Activated T-cell treated with anti-CD3 and anti-CD28 coated beads, Interleukin-2, amount 50 U/mL, for 1 hour (primary cell): ENCODE data around the gene ASH1L.
"Not testable (repeated sequence)": the region's sequence is repeated elsewhere in the genome, so short reads cannot be mapped to it uniquely, and the experiment has no call there.

Experiments
- DNase-seq: peaks from one replicate; pipeline ENCODE4 v3.0.0-alpha.2; 2020

Gene ASH1L

DNA sequence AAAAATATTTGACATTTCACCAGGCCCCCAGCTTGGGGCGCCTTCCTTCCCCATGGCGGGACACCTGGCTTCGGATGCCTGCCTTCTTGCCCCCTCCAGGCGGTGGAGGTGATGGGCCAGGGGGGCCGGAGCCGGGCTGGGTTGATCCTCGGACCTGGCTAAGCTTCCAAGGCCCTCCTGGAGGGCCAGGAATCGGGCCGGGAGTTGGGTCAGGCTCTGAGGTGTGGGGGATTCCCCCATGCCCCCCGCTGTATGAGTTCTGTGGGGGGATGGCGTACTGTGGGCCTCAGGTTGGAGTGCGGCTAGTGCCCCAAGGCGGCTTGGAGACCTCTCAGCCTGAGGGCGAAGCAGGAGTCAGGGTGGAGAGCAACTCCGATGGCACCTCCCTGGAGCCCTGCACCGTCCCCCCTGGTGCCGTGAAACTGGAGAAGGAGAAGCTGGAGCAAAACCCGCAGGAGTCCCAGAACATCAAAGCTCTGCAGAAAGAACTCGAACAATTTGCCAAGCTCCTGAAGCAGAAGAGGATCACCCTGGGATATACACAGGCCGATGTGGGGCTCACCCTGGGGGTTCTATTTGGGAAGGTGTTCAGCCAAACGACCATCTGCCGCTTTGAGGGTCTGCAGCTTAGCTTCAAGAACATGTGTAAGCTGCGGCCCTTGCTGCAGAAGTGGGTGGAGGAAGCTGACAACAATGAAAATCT lies 129.3 kb downstream of the ASH1L start:
- DNase-seq = not testable (repeated sequence)

DNA sequence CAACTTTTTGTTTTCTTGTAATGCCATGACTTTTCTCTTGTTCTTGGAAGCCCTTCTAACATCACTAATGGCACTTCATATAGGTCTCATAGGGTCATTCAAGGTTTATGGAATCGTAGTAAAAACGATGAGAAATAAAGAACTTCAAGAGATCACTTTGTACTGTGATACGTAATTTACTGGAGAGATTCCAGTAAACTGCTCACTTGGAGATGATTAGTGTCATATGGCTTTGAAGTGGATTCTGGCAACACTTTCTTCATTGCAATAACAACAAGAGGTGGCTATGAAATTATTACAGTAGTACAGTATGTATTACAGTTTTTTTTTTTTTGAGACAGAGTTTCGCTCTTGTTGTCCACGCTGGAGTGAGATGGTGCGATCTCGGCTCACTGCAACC lies 138.5 kb downstream of the ASH1L start:
- no peak for DNase-seq

DNA sequence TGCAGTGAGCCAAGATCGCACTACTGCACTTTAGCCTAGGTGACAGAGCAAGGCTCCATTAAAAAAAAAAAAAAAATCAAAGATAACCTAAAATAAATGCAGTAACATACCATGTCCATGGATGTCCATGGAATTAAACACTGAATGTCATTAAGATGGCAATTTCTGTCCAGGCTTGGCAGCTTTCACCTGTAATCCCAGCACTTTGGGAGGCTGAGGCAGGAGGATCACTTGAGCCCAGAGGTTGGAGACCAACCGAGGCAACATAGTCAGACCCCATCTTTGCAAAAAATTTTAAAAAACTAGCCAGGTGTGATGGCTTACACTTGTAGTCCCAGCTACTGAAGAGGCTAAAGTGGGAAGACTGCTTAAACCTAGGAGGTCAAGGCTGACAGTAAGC lies 141.8 kb downstream of the ASH1L start:
- DNase-seq = no peak

DNA sequence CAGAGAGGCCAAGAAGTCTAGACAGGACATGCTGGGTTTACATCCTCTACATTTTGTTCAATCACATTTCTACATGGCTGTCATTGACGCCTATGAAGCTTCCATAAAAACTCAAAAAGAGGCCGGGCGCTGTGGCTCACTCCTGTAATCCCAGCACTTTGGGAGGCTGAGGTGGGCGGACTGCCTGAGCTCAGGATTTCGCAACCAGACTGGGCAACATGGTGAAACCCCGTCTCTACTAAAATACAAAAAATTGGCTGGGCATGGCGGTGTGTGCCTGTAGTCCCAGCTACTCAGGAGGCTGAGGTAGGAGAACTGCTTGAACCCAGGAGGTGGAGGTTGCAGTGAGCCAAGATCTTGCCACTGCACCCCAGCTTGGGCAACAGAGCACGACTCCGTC lies 150.8 kb downstream of the ASH1L start:
- DNase-seq = not testable (repeated sequence)

DNA sequence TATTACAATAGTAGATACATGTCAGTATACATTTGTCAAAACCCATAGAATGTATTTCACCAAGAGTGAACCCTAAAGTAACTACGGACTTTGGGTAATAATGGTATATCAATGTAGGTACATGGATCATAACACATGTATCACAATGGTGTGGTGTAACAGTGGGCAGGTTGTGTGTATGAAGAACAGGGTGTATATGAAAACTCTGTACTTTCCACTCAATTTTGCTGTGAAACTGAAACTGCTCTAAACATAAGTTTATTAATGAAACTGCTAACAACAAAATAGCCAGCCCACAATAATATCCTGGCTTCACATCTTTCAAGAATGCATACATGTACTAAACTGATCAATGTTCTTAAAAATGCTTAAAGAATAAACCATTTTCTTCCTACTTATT lies 151.7 kb downstream of the ASH1L start:
- no peak for DNase-seq

DNA sequence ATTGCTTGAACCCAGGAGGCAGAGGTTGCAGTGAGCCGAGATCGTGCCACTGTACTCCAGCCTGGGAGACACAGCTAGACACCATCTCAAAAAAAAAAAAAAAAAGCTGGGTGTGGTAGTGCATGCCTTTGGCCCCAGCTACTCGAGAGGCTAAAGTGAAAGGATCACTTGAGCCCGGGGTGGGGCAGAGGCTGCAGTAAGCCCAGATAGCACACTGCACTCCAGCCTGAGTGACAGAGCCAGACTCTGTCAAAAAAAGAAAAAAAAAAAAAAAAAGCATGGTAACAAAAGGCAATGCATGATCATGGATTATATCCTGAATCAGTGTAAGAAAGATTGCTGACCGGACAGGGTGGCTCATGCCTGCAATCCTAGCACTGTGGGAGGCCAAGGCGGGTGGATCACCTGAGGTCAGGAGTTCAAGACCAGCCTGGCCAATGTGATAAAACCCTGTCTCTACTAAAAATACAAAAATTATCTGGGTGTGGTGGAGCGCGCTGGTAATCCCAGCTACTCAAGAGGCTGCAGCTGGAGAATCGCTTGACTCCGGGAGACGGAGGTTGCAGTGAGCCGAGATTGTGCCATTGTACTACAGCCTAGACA lies 165.6 kb downstream of the ASH1L start:
- no peak for DNase-seq

DNA sequence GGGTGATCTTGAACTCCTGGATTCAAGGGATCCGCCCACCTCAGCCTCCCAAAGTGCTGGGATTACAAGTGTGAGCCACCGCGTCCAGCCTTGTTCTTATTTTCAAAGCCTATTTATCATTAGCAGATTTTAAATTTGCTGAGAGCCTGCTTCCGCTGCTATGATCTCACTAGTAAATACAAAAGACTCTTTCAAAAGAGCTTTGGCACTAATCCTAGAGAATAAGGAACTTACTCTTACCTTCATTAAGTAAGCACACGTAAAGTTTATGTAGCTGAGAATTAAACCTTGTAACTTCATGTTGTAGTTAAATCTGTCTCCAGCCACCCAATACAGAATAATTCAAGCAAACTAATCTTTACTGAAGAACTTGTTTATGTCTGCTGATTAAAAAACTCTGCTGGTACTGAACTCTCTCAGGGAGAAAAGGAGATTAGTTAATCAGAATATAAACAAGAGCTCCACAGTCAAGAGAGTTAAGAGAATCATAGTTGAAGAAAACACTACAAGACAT lies 169.6 kb downstream of the ASH1L start:
- DNase-seq = no peak

DNA sequence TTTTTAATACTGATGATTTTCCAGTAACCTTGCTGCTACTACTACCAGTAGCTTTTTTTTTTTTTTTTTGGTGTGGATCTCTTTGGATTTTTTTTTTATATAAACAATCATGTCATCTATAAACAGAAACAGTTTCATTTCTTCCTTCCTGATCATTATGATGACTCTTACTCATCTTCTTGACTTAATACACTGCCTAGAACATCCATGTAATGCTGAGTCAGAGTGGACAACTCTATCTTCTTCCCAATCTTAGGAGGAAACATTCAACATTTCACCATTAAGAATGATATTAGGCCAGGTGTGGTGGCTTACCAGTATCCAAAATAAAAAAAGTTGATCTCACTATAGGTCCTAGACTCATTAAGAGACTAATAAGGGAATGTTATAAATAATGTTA lies 172.8 kb downstream of the ASH1L start:
- no peak for DNase-seq

DNA sequence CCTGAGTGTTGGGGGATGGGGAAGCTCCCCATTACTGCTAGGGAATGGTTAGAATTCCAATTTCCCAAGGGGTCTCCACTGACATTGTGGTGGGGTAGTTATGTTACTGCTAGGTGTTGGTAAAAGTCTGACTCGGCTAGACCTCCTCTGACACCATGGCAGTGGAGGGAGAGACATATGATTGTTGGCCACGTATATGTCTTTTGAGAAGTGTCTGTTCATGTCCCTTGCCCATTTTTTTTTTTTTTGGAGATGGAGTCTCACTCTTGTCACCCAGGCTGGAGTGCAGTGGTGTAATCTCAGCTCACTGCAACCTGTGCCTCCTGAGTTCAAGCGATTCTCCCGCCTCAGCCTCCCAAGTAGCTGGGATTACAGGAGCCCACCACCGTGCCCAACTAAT lies 176.8 kb downstream of the ASH1L start:
- not testable (repeated sequence) for DNase-seq

DNA sequence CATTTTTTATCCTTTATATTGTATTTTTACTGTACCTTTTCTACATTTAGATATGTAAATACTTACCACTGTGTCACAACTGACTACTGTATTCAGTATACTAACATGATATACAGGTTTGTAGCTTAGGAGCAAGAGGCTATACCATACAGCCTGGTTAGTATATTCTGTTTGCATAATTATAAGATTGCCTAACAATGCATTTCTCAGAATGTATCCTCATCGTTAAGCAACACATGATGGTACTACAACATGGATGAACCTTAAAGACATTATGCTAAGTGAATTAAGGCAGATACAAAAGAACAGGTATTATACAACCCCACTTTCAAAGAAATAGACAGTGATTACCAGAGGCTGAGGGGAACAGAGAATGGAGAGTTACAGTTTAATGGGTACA lies 179.2 kb downstream of the ASH1L start:
- no peak for DNase-seq

DNA sequence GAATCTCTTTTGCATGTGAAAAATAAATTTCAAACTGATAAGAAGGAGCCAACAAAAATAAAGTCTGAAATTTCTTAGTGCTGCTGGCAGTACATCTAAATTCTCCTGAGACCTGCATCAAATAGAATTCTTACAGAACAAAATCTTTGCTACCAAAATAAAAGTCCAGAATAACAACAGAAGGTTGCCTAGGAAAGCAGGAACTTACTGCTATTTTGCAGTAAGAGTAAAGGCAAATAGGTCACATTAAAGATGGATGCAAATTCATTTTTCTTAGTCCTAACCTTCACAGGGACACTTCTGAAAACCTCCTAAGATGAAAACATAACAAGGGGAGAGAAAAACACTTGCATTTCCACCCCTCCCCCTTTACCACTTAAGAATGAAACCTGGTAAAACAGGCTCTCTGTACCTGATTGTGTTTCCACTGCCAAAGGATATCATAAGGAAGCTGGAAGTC lies 182.9 kb downstream of the ASH1L start:
- DNase-seq = no peak

DNA sequence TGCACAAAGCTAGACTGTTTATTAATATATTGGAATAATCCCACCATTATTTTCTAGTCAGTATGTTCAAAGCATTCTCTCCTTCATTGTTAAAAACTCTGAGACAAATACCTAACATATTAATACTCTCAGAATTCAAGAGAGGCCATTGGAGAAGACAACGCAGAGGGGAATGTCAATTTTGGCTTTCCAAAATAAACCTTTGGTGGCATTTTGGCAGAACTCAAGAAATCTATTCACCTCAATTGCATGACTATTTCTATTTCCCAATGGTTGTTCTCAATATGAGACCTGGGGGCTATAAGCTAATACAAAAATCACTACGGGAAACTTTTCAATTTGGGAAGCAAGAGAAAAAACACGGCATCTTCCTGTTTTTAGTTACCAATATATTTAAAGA lies 183.4 kb downstream of the ASH1L start:
- DNase-seq = no peak

DNA sequence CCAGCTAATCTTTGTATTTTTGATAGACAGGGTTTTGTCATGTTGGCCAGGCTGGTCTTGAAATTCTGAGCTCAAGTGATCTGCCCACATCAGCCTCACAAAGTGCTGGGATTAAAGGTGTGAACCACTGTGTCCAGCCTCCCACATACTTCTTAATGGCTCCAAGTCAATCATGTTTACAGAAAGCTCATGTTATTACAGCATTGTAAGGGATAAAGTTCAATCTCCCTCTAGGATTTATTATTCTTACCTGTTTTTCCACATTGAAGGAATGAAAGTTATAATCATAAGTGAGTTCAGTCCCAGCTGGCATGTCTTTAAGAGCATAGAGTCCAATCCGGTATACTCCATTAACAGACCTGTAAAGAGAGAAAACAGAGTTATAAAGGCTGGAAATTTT lies 202.6 kb downstream of the ASH1L start:
- no peak for DNase-seq

DNA sequence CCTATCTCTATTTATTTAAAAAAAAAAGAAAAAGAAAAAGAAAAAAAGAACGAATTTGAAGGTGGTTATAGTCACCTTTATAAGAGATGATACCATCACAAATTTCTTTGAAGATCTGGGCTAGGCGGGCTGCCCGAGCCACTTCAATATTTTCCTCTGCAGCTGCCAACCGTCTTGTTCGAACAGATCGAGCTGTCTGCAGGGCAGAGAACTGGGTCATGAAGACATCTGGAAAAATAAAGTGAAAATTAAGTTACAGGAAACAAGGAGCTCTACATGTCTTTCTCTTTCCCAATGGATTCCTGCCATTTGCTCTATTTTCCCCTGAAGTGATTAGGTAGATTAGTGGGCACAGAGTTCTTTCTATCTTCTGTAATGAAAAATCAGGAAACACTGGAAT lies 210.0 kb downstream of the ASH1L start:
- DNase-seq = no peak

DNA sequence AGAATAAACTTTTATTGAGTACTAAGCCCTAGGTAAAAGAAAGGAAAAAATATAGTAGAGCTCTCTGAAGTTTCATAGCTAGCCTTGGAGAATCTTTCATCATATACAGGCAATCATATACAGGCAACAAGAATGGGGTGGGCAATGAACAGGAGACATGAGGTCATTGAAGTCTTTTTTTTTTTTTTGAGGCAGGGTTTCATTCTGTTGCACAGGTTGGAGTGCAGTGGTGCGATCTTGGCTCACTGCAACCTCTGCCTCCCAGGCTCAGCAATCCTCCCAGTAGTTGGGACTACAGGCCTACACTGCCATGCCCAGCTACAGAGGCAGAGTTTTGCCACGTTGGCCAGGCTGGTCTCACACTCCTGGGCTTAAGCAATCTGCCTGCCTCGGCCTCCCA lies 219.8 kb downstream of the ASH1L start:
- DNase-seq = no peak

DNA sequence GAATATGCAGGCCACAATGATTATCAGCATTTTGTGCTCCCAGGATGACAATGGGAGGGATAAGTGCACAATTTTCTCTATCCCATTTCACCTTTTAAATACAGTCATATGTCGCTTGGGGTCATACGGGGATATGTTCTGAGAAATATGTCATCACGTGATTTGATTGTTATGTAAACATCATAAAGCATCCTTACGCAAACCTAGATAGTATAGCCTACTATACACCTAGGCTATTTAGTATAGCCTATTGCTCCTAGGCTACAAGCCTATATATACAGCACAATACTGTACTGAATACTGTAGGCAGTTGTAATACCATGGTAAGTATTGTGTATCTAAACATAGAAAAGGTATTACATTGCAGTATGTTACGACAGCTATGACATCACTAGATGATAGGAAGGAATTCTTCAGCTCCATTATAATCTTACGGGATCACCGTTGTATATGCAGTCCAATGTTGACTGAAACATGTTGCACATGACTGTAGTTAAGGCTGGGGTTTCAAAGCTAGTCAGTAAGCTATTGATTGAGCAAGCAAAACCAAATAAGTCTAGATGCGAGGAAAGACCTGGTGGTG lies 223.0 kb downstream of the ASH1L start:
- no peak for DNase-seq

DNA sequence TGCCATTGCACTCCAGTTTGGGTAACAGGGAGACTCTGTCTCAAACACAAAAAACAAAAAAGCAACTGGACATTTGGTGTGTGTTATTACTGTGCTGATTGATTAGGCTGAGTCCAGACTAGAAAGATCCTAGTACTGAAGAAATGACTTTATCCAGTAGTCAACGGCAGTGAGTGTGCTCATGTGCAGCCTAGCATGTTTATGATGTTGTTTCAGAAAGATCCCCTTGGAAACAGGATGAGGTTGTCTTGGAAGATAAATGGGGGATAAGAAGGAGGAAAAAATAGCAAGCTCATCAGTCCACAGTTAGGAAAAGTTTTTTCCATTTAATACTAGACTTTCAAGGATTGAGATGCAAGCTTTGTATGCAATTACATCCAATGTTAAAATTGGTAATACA lies 227.6 kb downstream of the ASH1L start:
- no peak for DNase-seq

DNA sequence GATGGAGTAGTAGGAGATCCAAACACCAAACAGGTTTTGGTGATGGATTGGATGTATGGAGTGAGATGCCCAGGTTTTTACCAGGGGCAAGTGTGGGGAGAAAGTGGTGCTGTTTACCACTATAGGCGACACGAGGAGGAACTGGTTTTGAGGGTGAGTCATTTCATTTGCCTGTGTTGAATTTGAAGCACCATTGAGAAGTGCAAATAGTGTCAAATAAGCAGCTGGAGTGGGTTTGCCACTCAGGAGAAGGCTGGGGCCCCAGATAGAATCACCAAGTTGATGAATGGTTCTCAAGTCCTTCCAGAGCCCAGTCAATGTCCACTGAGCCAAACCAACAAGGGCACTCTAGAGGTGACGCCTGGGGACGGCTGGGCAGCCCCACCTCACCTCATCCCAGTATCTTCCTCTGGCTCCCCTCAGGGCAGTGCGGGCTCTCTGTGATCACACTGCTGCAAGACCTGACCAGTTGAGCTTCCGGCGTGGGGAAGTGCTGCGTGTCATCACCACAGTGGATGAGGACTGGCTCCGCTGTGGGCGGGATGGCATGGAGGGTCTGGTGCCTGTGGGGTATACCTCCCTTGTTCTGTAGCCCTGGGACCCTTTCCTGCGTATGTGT lies 232.5 kb downstream of the ASH1L start:
- DNase-seq = no peak

DNA sequence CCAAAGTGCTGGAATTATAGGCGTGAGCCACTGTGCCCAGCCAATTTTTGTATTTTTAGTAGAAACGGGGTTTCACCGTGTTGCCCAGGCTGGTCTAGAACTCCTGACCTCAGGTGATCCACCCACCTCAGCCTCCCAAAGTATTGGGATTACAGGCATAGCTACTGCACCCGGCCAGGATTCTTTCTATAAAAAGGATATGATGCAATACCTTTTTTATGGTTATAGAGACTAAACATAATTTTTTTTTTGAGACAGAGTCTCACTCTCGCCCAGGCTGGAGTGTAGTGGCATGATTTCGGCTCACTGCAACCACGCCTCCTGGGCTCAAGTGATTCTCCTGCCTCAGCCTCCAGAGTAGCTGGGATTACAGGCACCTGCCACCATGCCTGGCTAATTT lies 233.7 kb downstream of the ASH1L start:
- not testable (repeated sequence) for DNase-seq

DNA sequence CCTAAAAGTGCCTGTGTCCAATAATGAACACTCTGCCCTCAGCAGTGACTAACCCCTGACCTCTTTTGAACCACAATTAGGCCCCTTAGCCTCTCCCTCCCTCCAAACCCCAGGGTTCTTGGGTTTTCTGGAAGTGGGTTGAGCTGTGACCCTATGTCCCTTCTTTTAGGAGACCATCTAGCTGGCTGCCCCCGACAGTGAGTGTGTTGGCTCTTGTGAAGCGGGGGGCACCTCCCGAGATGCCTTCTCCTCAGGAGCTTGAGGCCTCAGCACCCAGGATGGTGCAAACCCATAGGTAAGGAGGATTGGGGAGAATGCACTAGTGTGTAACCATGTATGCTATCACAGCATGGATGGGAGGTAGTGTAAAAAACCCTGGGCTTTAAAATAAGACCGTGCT lies 234.6 kb downstream of the ASH1L start:
- no peak for DNase-seq

DNA sequence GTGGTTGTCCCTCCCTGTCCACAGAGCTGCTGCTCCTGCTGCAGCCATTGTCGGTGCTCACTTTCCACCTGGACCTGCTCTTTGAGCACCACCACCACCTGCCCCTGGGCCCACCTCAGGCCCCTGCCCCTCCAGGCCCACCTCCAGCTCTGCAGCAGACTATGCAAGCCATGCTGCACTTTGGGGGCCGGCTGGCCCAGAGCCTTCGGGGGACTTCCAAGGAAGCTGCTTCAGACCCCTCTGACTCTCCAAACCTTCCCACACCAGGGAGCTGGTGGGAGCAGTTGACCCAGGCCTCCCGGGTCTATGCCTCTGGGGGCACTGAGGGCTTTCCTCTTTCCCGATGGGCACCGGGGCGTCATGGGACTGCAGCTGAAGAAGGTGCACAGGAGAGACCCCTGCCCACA lies 236.0 kb downstream of the ASH1L start:
- DNase-seq = no peak

DNA sequence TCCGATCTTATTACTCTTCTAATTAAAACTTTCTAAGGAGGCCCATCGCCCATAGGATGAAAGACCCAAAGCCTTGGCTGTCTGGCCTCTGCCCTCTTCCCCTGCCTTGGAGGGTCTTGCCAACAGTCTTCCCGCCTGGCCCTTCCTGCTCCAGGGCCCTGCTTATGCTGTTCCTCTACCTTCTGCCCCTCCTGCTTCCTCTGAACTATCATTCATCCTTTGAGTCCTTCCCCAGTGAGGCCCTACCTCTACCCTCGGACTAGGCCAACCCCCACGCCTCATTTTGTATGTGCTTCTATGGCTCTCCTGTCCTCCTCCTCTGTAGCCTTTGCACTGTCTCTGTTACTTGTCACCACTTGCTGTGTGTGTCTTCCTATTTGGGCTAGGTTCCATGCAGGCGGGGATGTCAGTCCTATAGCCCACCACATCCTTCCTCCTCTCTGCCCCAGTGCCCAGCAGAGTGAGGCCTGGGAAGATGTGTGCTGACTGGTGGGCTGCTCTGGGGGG lies 236.5 kb downstream of the ASH1L start:
- no peak for DNase-seq

DNA sequence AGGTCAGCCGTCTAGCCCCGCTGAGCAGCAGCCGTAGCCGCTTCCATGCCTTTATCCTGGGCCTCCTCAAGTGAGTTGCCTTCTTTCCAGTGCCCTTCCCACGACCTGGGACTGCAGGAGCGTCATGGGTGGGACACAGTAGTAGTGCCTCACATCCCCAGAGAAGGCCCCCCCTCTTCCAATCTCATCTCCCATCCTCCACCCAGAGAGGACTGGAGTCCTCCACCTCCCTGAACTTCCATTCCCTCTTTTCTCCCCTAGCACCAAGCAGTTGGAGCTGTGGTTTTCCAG lies 237.1 kb downstream of the ASH1L start:
- DNase-seq = no peak
